ENCODE data around the gene AIFM2. TPM values are rescaled to one million over a fixed set of nuclear protein-coding genes. Genes with fewer than 3 reads are reported as not detected.
"Not testable (repeated sequence)": the region's sequence is repeated elsewhere in the genome, so short reads cannot be mapped to it uniquely, and the experiment has no call there.

AIFM2 gene
- total RNA-seq, 4 donors from 2014 or later: 18.7 to 29.2 (median 23.8) TPM

DNA sequence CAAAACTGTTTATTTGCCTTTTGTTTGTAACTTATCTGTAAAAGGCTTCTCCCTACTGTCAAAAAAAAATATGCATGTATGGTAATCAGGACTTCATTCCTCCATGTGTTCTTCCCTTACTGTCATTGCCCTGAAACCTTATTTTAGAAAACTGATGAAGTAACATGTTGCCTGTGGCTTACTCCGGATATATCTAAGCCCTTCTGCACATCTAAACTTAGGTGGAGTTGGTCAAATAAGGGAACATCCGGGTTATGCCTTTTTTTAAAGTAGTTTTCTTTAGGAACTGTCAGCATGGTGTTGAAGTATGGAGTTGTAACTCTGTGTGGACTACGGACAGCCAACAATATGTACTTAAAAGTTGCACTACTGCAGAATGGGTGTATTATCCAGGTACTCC lies 31.5 kb upstream of the AIFM2 start:
- DNase-seq: no peak
- Histone ChIP-seq H3K4me3 (no peak overlapping the region), H3K4me1 (peaks cover 0 to 43% (median 12%) of the 10 kb centered on the region in 4 donors), H3K27me3 (no peaks in the 10 kb centered on the region), H3K27ac (no peak overlapping the region), H3K9me3 (no peaks in the 10 kb centered on the region), H3K36me3 (peaks cover 0 to 38% (median 4%) of the 10 kb centered on the region in 3 donors)
- no peak for TF ChIP-seq POLR2A (IDR thresholded peaks at IDR 0.05)
- TF ChIP-seq, protein P1, sequence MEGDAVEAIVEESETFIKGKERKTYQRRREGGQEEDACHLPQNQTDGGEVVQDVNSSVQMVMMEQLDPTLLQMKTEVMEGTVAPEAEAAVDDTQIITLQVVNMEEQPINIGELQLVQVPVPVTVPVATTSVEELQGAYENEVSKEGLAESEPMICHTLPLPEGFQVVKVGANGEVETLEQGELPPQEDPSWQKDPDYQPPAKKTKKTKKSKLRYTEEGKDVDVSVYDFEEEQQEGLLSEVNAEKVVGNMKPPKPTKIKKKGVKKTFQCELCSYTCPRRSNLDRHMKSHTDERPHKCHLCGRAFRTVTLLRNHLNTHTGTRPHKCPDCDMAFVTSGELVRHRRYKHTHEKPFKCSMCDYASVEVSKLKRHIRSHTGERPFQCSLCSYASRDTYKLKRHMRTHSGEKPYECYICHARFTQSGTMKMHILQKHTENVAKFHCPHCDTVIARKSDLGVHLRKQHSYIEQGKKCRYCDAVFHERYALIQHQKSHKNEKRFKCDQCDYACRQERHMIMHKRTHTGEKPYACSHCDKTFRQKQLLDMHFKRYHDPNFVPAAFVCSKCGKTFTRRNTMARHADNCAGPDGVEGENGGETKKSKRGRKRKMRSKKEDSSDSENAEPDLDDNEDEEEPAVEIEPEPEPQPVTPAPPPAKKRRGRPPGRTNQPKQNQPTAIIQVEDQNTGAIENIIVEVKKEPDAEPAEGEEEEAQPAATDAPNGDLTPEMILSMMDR (IDR thresholded peaks at IDR 0.05): no peak

DNA sequence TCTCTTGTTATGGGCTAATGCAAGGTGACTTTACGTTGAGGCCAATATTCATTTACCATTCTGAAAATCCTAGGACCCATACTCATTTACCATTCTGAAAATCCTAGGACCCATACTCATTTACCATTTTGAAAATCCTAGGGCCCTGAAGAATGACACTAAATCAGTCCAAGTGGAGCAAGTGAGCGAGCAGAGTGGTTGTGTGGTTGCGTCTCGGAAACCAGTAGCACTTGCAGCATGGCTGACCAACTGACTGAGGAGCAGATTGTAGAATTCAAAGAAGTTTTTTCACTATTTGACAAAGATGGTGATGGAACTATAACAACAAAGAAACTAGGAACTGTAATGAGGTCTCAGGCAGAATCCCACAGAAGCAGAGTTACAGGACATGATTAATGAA lies 30.8 kb upstream of the AIFM2 start:
- Histone ChIP-seq H3K36me3 (peaks cover 0 to 44% (median 4%) of the 10 kb centered on the region in 3 donors), H3K4me3 (no peak overlapping the region), H3K27ac (no peak overlapping the region), H3K27me3 (no peaks in the 10 kb centered on the region), H3K4me1 (peaks cover 0 to 36% (median 10%) of the 10 kb centered on the region in 4 donors), H3K9me3 (no peaks in the 10 kb centered on the region)
- TF ChIP-seq, protein P1 (IDR thresholded peaks at IDR 0.05): no peak
- TF ChIP-seq POLR2A (IDR thresholded peaks at IDR 0.05): no peak
- DNase-seq: no peak

DNA sequence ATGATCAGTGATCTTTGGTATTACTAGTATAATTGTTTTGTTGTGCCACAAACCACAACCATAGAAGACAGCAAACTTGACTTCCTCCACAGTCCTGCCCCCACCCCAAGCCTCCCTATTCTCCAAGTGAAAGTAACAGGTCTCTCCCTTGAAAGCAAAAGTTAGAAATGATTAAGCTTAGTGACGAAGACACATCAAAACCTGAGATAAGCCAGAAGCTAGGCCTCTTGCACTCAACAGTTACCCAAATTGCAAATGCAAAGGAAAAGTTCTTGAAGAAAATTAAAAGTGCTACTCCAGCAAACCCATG lies 30.2 kb upstream of the AIFM2 start:
- Histone ChIP-seq H3K27ac (no peak overlapping the region), H3K4me3 (no peak overlapping the region), H3K4me1 (peaks cover 0 to 32% (median 9%) of the 10 kb centered on the region in 4 donors), H3K36me3 (peaks cover 0 to 50% (median 4%) of the 10 kb centered on the region in 3 donors), H3K9me3 (no peaks in the 10 kb centered on the region), H3K27me3 (no peaks in the 10 kb centered on the region)
- TF ChIP-seq, protein P1 (IDR thresholded peaks at IDR 0.05): no peak
- TF ChIP-seq POLR2A (IDR thresholded peaks at IDR 0.05): no peak
- no peak for DNase-seq

DNA sequence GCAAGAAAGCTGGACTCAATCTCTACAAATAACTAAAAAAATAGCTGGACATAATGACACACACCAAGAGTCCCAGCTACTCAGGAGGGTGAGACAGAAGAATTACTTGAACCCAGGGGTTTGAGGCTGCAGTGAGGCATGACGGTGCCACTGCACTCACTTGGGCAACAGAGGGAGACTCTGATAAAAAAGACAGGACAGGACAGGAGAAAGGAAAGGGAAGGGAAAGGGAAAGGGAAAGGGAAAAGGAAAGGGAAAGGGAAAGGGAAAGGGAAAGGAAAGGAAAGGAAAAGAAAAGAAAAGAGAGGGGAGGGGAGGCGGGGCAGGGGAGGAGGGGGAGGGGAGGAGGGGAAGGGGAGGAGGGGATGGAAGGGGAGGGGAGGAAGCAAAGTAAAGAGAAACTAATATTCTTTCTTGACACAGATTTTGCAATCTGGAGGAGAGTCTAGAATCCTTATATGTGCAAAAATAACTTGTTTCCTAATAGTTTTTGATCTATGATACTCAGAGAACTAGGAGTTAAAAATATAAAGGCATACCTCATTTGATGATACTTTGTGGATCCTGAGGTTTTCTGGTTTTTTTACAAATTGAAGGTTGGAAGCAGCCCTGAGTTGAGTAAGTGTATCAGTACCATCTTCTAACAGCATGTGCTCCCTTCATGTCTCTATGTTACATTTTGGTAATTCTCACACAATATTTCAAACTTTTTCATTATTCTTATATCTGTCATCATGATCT lies 29.7 kb upstream of the AIFM2 start:
- DNase-seq: no peak
- H3K36me3 ChIP-seq: peaks cover 0 to 55% (median 4%) of the 10 kb centered on the region in 3 donors
- H3K27me3 ChIP-seq: no peaks in the 10 kb centered on the region
- peaks cover 0 to 32% (median 9%) of the 10 kb centered on the region in 4 donors for H3K4me1 ChIP-seq
- TF ChIP-seq POLR2A (IDR thresholded peaks at IDR 0.05): no peak
- TF ChIP-seq, protein P1 (IDR thresholded peaks at IDR 0.05): no peak
- H3K4me3 ChIP-seq: no peak overlapping the region
- H3K27ac ChIP-seq: no peak overlapping the region
- H3K9me3 ChIP-seq: no peaks in the 10 kb centered on the region

DNA sequence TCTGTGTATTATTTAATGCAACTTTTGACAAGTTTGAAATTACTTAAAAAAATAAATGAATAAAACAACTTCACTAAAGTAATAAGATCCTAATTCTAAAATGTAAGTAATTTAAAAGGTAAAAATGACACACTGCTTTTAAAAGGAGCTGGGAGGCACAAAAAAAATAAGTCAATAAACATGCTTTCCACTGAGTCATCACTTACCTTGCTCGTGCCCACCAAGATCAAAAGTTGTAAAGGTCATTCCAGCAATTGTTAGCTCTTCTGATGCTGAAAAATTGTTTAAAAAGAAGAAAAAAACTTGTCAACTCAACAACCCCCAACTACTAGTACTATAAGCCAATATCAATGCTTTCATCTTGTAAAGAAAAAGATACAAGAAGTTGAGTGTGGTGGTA lies 28.2 kb upstream of the AIFM2 start:
- H3K4me1 ChIP-seq: peaks cover 0 to 32% (median 9%) of the 10 kb centered on the region in 4 donors
- TF ChIP-seq, protein P1 (IDR thresholded peaks at IDR 0.05): no peak
- TF ChIP-seq POLR2A (IDR thresholded peaks at IDR 0.05): no peak
- no peak for DNase-seq
- H3K4me3 ChIP-seq: no peak overlapping the region
- no peaks in the 10 kb centered on the region for H3K27me3 ChIP-seq
- no peaks in the 10 kb centered on the region for H3K9me3 ChIP-seq
- no peak overlapping the region for H3K27ac ChIP-seq
- H3K36me3 ChIP-seq: peaks cover 0 to 67% (median 4%) of the 10 kb centered on the region in 3 donors

DNA sequence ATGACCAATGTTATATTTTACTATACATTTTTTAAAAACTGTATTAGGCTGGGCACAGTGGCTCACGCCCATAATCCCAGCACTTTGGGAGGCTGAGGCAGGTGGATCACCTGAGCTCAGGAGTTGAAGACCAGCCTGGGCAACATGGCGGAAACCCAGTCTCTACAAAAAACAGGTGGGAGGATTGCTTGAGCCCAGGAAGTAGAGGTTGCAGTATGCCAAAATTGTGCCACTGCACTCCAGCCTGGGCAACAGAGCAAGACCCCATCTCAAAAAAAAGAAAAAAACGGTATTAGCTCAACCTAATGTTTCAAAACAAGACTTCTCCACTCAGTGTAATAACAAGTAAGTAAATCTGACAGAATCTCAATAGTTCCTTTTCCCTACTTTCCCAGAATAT lies 26.7 kb upstream of the AIFM2 start:
- H3K9me3 ChIP-seq, H3K4me3 ChIP-seq, DNase-seq, H3K27ac ChIP-seq, H3K27me3 ChIP-seq: not testable (repeated sequence)
- H3K36me3 ChIP-seq: peaks cover 0 to 73% (median 4%) of the 10 kb centered on the region in 3 donors
- H3K4me1 ChIP-seq: peaks cover 0 to 28% (median 8%) of the 10 kb centered on the region in 4 donors

Measured in Peyer's patch (tissue), 4 donors.